ENCODE results near the gene KLHDC10.

The KLHDC10 gene

GRCh38 chr7:130135208-130136205 is 65.2 kb downstream of the KLHDC10 start:
- Histone ChIP-seq H3K27me3 (ENCODE audit: low read depth, low read length) (no peaks in the 10 kb centered on the region), H3K27ac (ENCODE audit: low read length) (no peak overlapping the region), H3K4me3 (ENCODE audit: low read depth in 1 of 2, low read length in 2 of 2) (no peak overlapping the region), H3K4me1 (ENCODE audit: control insufficient read depth in 1 of 2, insufficient read depth in 2 of 2, low read length in 2 of 2) (no peaks in the 10 kb centered on the region), H3K36me3 (ENCODE audit: control insufficient read depth in 1 of 2, insufficient read depth in 2 of 2, low read length in 2 of 2) (peaks cover 41 to 45% of the 10 kb centered on the region in 2 donors), H3K9me3 (ENCODE audit: control insufficient read depth in 1 of 2, low read length in 2 of 2) (no peaks in the 10 kb centered on the region)

- Histone ChIP-seq H3K27me3 (ENCODE audit: low read depth, low read length) (no peaks in the 10 kb centered on the region), H3K9me3 (ENCODE audit: control insufficient read depth in 1 of 2, low read length in 2 of 2) (no peaks in the 10 kb centered on the region), H3K27ac (ENCODE audit: low read length) (no peak overlapping the region), H3K36me3 (ENCODE audit: control insufficient read depth in 1 of 2, insufficient read depth in 2 of 2, low read length in 2 of 2) (peaks cover 34% of the 10 kb centered on the region in 2 donors), H3K4me1 (ENCODE audit: control insufficient read depth in 1 of 2, insufficient read depth in 2 of 2, low read length in 2 of 2) (peaks cover 0 to 2% of the 10 kb centered on the region in 2 donors), H3K4me3 (ENCODE audit: low read depth in 1 of 2, low read length in 2 of 2) (no peak overlapping the region)
Observed at GRCh38 chr7:130136579-130137167, 66.3 kb downstream of the KLHDC10 start.

GRCh38 chr7:130137207-130137606 is 66.9 kb downstream of the KLHDC10 start:
- H3K4me3 ChIP-seq (ENCODE audit: low read depth in 1 of 2, low read length in 2 of 2), result no peak overlapping the region
- H3K36me3 ChIP-seq (ENCODE audit: control insufficient read depth in 1 of 2, insufficient read depth in 2 of 2, low read length in 2 of 2), result peaks cover 32% of the 10 kb centered on the region in 2 donors
- H3K4me1 ChIP-seq (ENCODE audit: control insufficient read depth in 1 of 2, insufficient read depth in 2 of 2, low read length in 2 of 2), result peaks cover 2 to 7% of the 10 kb centered on the region in 2 donors
- H3K9me3 ChIP-seq (ENCODE audit: control insufficient read depth in 1 of 2, low read length in 2 of 2), result no peaks in the 10 kb centered on the region
- no peaks in the 10 kb centered on the region for H3K27me3 ChIP-seq (ENCODE audit: low read depth, low read length)
- H3K27ac ChIP-seq (ENCODE audit: low read length), result no peak overlapping the region

DNA sequence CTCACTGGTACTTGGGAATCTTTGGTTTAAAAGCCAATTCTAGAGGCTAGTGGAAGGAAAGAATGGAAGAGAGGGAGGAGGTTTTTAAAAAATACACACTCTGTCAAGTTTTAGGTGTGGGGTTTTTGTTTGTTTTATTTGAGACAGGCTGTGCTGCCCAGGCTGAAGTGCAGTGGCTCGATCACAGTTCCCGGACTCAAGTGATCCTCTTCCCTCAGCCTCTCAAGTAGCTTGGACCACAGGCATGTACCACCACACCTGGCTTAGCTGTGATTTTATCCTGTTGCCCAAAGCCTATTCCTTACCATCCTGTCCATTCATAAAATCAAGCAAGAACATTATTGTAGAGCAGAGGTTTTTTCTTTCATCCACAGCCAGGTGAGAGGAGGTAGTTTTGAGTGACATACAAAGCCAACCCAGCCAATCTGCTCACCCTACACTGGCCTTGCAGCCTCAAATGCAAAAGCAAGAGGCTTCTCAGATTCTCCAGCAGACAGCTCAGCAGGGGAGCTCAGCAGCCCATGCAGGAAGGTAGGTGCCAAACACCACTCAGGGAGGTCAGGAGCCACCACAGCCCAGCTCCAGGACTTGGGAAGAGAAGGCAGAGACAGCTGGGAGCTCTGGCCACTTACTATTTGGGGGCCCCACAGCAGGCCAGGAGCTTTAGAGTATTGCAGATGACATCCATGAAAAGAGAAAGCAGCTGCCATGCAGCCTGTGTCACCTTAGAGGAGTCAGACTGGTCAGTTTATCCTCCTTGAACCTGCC is 69.0 kb downstream of the KLHDC10 start:
- Histone ChIP-seq H3K9me3 (ENCODE audit: control insufficient read depth in 1 of 2, low read length in 2 of 2) (no peaks in the 10 kb centered on the region), H3K27me3 (ENCODE audit: low read depth, low read length) (no peaks in the 10 kb centered on the region), H3K27ac (ENCODE audit: low read length) (no peak overlapping the region), H3K4me3 (ENCODE audit: low read depth in 1 of 2, low read length in 2 of 2) (no peak overlapping the region), H3K36me3 (ENCODE audit: control insufficient read depth in 1 of 2, insufficient read depth in 2 of 2, low read length in 2 of 2) (peaks cover 16% of the 10 kb centered on the region in 2 donors), H3K4me1 (ENCODE audit: control insufficient read depth in 1 of 2, insufficient read depth in 2 of 2, low read length in 2 of 2) (peaks cover 4 to 7% of the 10 kb centered on the region in 2 donors)

GRCh38 chr7:130140551-130141160 is 70.3 kb downstream of the KLHDC10 start:
- H3K27me3 ChIP-seq (ENCODE audit: low read depth, low read length), result no peaks in the 10 kb centered on the region
- H3K36me3 ChIP-seq (ENCODE audit: control insufficient read depth in 1 of 2, insufficient read depth in 2 of 2, low read length in 2 of 2), result peaks cover 10 to 15% of the 10 kb centered on the region in 2 donors
- peaks cover 4 to 7% of the 10 kb centered on the region in 2 donors for H3K4me1 ChIP-seq (ENCODE audit: control insufficient read depth in 1 of 2, insufficient read depth in 2 of 2, low read length in 2 of 2)
- H3K4me3 ChIP-seq (ENCODE audit: low read depth in 1 of 2, low read length in 2 of 2), result peak overlapping the region; percentile 70 to 79
- H3K9me3 ChIP-seq (ENCODE audit: control insufficient read depth in 1 of 2, low read length in 2 of 2), result no peaks in the 10 kb centered on the region
- H3K27ac ChIP-seq (ENCODE audit: low read length), result no peak overlapping the region

DNA sequence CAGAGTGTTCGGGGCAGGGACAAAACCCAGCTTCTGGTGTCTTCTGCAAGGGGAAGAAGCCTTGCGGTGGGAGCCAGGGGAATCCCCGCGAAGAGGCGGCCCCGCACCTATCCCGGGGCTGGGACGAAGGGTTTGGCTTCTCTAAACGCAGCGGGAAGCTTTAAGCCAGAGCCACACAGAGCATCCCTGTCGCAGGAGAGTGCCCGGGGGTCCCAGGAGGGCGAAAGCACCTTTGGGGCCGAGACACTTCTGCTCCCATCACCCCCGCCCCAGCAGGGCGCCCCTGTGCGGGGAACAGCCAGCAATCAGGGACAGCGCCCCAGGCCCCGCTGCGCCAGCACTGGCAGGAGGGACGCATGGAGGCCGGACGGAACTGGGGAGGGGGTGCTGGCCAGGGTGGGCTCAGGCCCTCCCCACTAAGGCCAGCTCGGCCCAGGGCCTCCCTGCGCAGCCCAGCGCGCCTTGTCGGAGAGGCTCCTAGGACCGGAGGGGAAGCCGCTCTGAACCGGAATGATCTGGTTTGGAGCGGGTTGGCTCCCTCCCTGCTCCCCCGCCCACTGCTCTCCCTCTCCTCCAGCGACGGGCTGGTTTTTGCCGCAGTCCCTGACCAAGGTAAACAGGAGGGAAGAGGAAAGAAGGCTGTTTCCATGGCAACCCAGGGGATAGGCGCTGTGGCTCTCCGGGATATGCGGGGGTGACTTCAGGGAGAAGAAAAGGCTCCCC is 71.0 kb downstream of the KLHDC10 start:
- Histone ChIP-seq H3K4me3 (ENCODE audit: low read depth in 1 of 2, low read length in 2 of 2) (peak overlapping the region; percentile 70 to 79), H3K4me1 (ENCODE audit: control insufficient read depth in 1 of 2, insufficient read depth in 2 of 2, low read length in 2 of 2) (peaks cover 4 to 7% of the 10 kb centered on the region in 2 donors), H3K27ac (ENCODE audit: low read length) (peak overlapping the region; percentile 45), H3K27me3 (ENCODE audit: low read depth, low read length) (no peaks in the 10 kb centered on the region), H3K36me3 (ENCODE audit: control insufficient read depth in 1 of 2, insufficient read depth in 2 of 2, low read length in 2 of 2) (peaks cover 5 to 9% of the 10 kb centered on the region in 2 donors), H3K9me3 (ENCODE audit: control insufficient read depth in 1 of 2, low read length in 2 of 2) (no peaks in the 10 kb centered on the region)

DNA sequence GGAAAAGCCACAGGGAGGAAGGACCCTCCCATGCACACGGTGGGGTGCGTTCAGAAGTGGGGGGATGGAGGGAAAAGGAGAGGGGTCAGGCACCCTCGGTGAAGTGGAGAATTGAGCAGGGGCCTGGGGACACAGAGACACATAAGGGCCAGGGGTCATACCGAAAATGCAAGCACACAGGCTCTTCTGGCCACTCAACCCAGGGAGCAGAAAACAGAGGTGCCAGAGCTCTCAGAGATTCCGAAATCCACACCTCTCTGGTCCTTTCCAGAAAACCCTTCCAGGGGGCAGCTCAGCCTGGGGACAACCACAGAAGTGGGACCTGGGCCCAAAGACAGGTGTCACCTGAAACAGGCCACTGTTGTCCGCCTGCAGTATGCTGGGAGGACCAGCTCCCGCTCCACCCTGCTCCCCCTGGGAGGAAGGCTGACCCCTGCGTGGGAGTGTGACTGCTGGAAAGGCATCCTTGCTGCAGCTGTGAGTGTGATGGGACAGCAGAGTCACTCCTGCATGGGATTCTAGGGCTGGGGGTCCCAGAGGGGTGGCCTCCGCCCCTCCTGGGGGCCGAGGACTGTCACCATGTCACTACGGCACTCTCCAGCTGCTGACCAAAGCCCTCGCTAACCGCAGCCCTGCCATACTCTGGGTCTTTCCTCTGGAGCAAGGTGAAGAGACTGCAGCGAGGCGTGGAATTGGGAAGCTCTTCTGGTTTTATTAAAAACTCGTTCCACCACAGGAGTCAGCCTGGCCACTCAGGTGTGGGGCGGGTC is 71.7 kb downstream of the KLHDC10 start:
- Histone ChIP-seq H3K9me3 (ENCODE audit: control insufficient read depth in 1 of 2, low read length in 2 of 2) (no peaks in the 10 kb centered on the region), H3K4me1 (ENCODE audit: control insufficient read depth in 1 of 2, insufficient read depth in 2 of 2, low read length in 2 of 2) (peaks cover 4 to 7% of the 10 kb centered on the region in 2 donors), H3K4me3 (ENCODE audit: low read depth in 1 of 2, low read length in 2 of 2) (peak overlapping the region; percentile 70 to 79)

DNA sequence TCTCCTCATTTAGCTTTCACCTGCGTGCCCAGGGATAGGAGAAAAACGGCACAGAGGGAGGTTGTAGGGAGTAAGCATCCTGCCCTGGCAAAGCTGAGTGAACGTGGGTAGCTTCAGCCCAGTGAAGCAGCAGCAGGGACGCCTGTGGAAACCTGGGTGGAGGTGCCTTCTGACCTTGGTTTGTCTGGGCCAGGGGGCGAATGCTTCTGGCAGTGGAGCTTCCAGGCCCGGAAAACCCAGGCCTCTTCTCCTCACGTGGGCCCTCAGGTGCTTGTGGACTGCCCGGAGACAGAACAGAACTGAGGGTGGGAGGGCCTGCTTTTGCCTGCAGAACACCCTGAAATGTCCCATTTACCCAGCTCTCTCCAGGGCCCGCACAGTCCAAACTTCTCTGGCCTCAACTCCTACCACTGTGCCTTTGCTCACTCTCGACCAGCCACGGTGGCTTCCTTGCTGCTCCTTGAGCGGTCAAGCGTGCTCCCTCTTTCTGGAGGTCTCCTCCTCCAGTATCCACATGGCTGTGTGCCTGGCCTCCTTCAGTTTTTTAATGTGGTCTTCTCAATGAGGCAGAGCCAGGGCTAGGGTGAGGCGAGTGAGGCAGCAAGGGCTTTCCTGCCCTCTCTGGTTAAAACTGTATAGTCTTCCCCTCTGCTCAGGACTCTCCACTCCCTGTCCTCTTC is 72.5 kb downstream of the KLHDC10 start:
- H3K4me1 ChIP-seq (ENCODE audit: control insufficient read depth in 1 of 2, insufficient read depth in 2 of 2, low read length in 2 of 2), result peaks cover 4 to 7% of the 10 kb centered on the region in 2 donors
- H3K27me3 ChIP-seq (ENCODE audit: low read depth, low read length), result no peaks in the 10 kb centered on the region
- peaks cover 0 to 7% of the 10 kb centered on the region in 2 donors for H3K36me3 ChIP-seq (ENCODE audit: control insufficient read depth in 1 of 2, insufficient read depth in 2 of 2, low read length in 2 of 2)
- H3K9me3 ChIP-seq (ENCODE audit: control insufficient read depth in 1 of 2, low read length in 2 of 2), result no peaks in the 10 kb centered on the region
- no peak overlapping the region for H3K27ac ChIP-seq (ENCODE audit: low read length)
- no peak overlapping the region for H3K4me3 ChIP-seq (ENCODE audit: low read depth in 1 of 2, low read length in 2 of 2)

More for the DNA sequence above, 71.7 kb downstream of the KLHDC10 start:
- H3K27ac ChIP-seq (ENCODE audit: low read length), result peak overlapping the region; percentile 45
- H3K27me3 ChIP-seq (ENCODE audit: low read depth, low read length), result no peaks in the 10 kb centered on the region
- H3K36me3 ChIP-seq (ENCODE audit: control insufficient read depth in 1 of 2, insufficient read depth in 2 of 2, low read length in 2 of 2), result peaks cover 4 to 7% of the 10 kb centered on the region in 2 donors

- Histone ChIP-seq H3K9me3 (ENCODE audit: control insufficient read depth in 1 of 2, low read length in 2 of 2) (no peaks in the 10 kb centered on the region), H3K27me3 (ENCODE audit: low read depth, low read length) (no peaks in the 10 kb centered on the region), H3K36me3 (ENCODE audit: control insufficient read depth in 1 of 2, insufficient read depth in 2 of 2, low read length in 2 of 2) (peaks cover 0 to 7% of the 10 kb centered on the region in 2 donors), H3K4me3 (ENCODE audit: low read depth in 1 of 2, low read length in 2 of 2) (no peak overlapping the region), H3K4me1 (ENCODE audit: control insufficient read depth in 1 of 2, insufficient read depth in 2 of 2, low read length in 2 of 2) (peaks cover 4 to 7% of the 10 kb centered on the region in 2 donors), H3K27ac (ENCODE audit: low read length) (no peak overlapping the region)
Observed at GRCh38 chr7:130143334-130143732, 73.0 kb downstream of the KLHDC10 start.

Data from muscle layer of duodenum (tissue), 2 donors.